ENCODE results near the gene ZDHHC5.
A peak's percentile ranks its signal among the peaks of the same experiment; 100 is the strongest.

ZDHHC5 gene

DNA sequence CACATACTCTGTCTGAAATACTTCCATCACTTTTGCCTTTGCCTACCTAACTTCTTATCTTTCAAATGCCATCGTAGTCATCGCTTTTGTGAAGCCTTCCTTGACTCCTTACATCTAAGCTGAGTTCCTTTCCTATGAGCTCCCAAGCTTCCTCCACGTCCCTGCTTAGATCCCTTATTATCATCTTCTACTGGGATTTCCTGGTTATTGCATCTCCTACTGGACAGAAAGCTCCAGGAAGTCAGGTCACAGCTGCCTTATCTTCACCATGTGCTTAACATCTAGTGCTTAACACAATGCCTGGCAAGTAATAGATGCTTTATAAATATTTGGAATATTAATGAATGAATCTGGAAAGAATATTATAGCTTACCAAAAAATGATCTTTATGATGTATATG lies 24.1 kb upstream of the ZDHHC5 start:
- Histone ChIP-seq H3K9me2 (ENCODE audit: low read depth, low read length) (no peaks in the 10 kb centered on the region), H3K4me2 (ENCODE audit: low read length) (no peak overlapping the region), H3K9me3 (ENCODE audit: low read length) (no peaks in the 10 kb centered on the region), H3F3A (ENCODE audit: insufficient read depth, low read length) (no peaks in the 10 kb centered on the region), H3K27me3 (ENCODE audit: insufficient read depth, low read length) (no peaks in the 10 kb centered on the region; the same call in 1 of the 2 replicates), H3K9ac (ENCODE audit: low read length) (no peak overlapping the region), H2AFZ (ENCODE audit: low read length) (no peak overlapping the region), H4K20me1 (ENCODE audit: insufficient read depth, low read length) (no peaks in the 10 kb centered on the region), H3K36me3 (ENCODE audit: insufficient read depth, low read length) (no peaks in the 10 kb centered on the region), H3K27ac (ENCODE audit: low read depth, low read length, poor library complexity, severe bottlenecking) (no peak overlapping the region), H3K4me3 (ENCODE audit: low read depth, low read length, poor library complexity, severe bottlenecking) (no peak overlapping the region), H3K79me2 (ENCODE audit: insufficient read depth, low read length) (no peaks in the 10 kb centered on the region), H3K4me1 (ENCODE audit: insufficient read depth, low read length, severe bottlenecking) (no peaks in the 10 kb centered on the region)
- TF ChIP-seq, protein P1, sequence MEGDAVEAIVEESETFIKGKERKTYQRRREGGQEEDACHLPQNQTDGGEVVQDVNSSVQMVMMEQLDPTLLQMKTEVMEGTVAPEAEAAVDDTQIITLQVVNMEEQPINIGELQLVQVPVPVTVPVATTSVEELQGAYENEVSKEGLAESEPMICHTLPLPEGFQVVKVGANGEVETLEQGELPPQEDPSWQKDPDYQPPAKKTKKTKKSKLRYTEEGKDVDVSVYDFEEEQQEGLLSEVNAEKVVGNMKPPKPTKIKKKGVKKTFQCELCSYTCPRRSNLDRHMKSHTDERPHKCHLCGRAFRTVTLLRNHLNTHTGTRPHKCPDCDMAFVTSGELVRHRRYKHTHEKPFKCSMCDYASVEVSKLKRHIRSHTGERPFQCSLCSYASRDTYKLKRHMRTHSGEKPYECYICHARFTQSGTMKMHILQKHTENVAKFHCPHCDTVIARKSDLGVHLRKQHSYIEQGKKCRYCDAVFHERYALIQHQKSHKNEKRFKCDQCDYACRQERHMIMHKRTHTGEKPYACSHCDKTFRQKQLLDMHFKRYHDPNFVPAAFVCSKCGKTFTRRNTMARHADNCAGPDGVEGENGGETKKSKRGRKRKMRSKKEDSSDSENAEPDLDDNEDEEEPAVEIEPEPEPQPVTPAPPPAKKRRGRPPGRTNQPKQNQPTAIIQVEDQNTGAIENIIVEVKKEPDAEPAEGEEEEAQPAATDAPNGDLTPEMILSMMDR (IDR thresholded peaks at IDR 0.05; ENCODE audit: low read length): no peak
- no peak for TF ChIP-seq EZH2 (IDR thresholded peaks at IDR 0.05; ENCODE audit: borderline replicate concordance, low read length)

- Histone ChIP-seq H3K9me3 (ENCODE audit: low read length) (no peaks in the 10 kb centered on the region), H3K9me2 (ENCODE audit: low read depth, low read length) (no peaks in the 10 kb centered on the region), H3K79me2 (ENCODE audit: insufficient read depth, low read length) (no peaks in the 10 kb centered on the region), H3K4me1 (ENCODE audit: insufficient read depth, low read length, severe bottlenecking) (no peaks in the 10 kb centered on the region), H3K36me3 (ENCODE audit: insufficient read depth, low read length) (no peaks in the 10 kb centered on the region), H3K27ac (ENCODE audit: low read depth, low read length, poor library complexity, severe bottlenecking) (no peak overlapping the region), H3K4me3 (ENCODE audit: low read depth, low read length, poor library complexity, severe bottlenecking) (no peak overlapping the region), H3K4me2 (ENCODE audit: low read length) (no peak overlapping the region), H3K9ac (ENCODE audit: low read length) (no peak overlapping the region), H4K20me1 (ENCODE audit: insufficient read depth, low read length) (no peaks in the 10 kb centered on the region), H3K27me3 (ENCODE audit: insufficient read depth, low read length) (no peaks in the 10 kb centered on the region; the same call in 1 of the 2 replicates), H2AFZ (ENCODE audit: low read length) (no peak overlapping the region), H3F3A (ENCODE audit: insufficient read depth, low read length) (no peaks in the 10 kb centered on the region)
- TF ChIP-seq, protein P1 (IDR thresholded peaks at IDR 0.05; ENCODE audit: low read length): peak; percentile 84
- no peak for TF ChIP-seq EZH2 (IDR thresholded peaks at IDR 0.05; ENCODE audit: borderline replicate concordance, low read length)
Observed at GRCh38 chr11:57644748-57645688, 22.9 kb upstream of the ZDHHC5 start.

DNA sequence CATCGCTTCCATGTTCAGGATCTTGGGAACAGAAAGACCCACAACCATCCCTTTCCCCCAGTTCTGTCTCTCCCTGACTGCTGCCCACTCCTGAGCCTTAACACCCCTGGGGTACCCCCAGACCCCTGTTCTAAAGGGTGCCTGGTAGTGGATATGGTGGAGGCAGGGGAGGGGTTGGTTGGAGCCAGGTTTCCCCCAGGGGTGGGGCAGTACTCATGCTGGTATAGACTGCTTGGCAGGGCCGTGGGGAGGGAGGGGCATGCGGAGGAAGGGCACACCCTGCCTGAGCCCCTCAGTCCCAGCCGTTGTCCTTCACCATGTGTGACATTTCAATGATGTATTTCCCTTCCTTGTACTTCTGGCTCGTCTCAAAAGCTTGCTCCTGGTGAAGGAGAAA lies 22.2 kb upstream of the ZDHHC5 start:
- TF ChIP-seq, protein P1 (IDR thresholded peaks at IDR 0.05; ENCODE audit: low read length): no peak
- TF ChIP-seq EZH2 (IDR thresholded peaks at IDR 0.05; ENCODE audit: borderline replicate concordance, low read length): no peak
- Histone ChIP-seq H3F3A (ENCODE audit: insufficient read depth, low read length) (no peaks in the 10 kb centered on the region), H4K20me1 (ENCODE audit: insufficient read depth, low read length) (no peaks in the 10 kb centered on the region), H3K4me3 (ENCODE audit: low read depth, low read length, poor library complexity, severe bottlenecking) (no peak overlapping the region), H3K4me2 (ENCODE audit: low read length) (no peak overlapping the region), H3K79me2 (ENCODE audit: insufficient read depth, low read length) (no peaks in the 10 kb centered on the region), H3K36me3 (ENCODE audit: insufficient read depth, low read length) (no peaks in the 10 kb centered on the region), H3K27ac (ENCODE audit: low read depth, low read length, poor library complexity, severe bottlenecking) (no peak overlapping the region), H3K27me3 (ENCODE audit: insufficient read depth, low read length) (no peaks in the 10 kb centered on the region; the same call in 1 of the 2 replicates), H3K9me2 (ENCODE audit: low read depth, low read length) (no peaks in the 10 kb centered on the region), H3K9ac (ENCODE audit: low read length) (no peak overlapping the region), H2AFZ (ENCODE audit: low read length) (no peak overlapping the region), H3K4me1 (ENCODE audit: insufficient read depth, low read length, severe bottlenecking) (no peaks in the 10 kb centered on the region), H3K9me3 (ENCODE audit: low read length) (no peaks in the 10 kb centered on the region)
